Measurements from ENCODE around the gene FAM90A26.
"Not testable (repeated sequence)": the region's sequence is repeated elsewhere in the genome, so short reads cannot be mapped to it uniquely, and the experiment has no call there.

The FAM90A26 gene

DNA sequence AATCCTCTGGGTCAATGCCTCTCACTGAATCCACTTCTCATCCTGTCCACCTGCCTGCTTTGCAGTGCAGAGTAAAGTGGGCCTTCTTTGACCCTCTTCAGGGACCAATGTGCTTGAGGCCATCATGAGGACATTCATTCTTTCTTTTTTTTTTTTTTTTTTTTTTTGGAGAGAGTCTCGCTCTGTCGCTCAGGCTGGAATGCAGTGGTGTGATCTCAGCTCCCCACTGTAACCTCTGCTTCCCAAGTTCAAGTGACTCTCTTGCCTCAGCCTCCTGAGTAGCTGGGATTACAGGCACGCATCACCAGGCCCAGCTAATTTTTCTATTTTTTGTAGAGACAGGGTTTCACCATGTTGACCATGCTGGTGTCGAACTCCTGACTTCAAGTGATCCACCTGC is 22.8 kb upstream of the FAM90A26 start:
- H3K36me3 ChIP-seq (ENCODE audit: control insufficient read depth in 1 of 2, insufficient read depth in 2 of 2, low read length in 2 of 2); H3K4me1 ChIP-seq (ENCODE audit: control insufficient read depth in 1 of 2, insufficient read depth in 2 of 2, low read length in 2 of 2); H3K9me3 ChIP-seq (ENCODE audit: control insufficient read depth in 1 of 2, low read length in 2 of 2); H3K4me3 ChIP-seq (ENCODE audit: low read depth in 1 of 2, low read length in 2 of 2); H3K27me3 ChIP-seq (ENCODE audit: low read depth, low read length); H3K27ac ChIP-seq (ENCODE audit: low read length): not testable (repeated sequence)

DNA sequence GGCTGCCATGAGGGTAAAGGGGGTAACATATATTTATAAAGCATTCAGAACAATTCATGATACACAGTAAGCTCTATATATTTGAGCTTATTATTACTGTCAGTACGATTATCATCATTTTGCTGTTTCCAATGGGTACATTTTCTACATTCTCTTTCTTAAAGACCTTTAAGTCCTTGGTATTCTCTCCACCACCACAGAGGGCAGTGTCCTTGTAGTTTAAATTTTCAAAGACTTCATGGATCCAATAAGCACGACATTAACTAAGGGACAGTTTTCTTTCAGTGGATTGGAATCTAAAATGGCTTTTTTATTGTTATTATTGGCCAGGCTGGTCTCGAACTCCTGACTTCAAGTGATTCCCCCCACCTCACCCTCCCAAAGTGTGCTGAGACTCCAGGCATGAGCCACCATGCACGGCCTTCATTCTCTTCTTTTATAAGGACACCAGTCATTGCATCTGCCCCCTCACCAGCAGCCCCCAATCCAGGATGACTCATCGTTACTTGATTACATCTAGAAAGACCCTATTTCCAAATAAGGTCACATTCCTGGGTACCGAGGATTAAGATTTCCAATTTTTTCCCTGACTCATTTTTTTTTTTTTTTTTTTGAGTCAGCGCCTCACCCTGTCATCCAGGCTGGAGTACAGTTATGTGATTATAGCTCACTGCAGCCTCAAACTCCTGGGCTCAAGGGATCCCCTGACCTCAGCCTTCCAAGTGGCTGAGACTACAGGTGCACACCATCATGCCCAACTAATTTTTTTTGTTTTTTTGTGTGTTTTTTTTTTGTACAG is 21.4 kb upstream of the FAM90A26 start:
- not testable (repeated sequence) for H3K4me1 ChIP-seq (ENCODE audit: control insufficient read depth in 1 of 2, insufficient read depth in 2 of 2, low read length in 2 of 2); H3K9me3 ChIP-seq (ENCODE audit: control insufficient read depth in 1 of 2, low read length in 2 of 2); H3K27ac ChIP-seq (ENCODE audit: low read length); H3K27me3 ChIP-seq (ENCODE audit: low read depth, low read length); H3K36me3 ChIP-seq (ENCODE audit: control insufficient read depth in 1 of 2, insufficient read depth in 2 of 2, low read length in 2 of 2); H3K4me3 ChIP-seq (ENCODE audit: low read depth in 1 of 2, low read length in 2 of 2)

DNA sequence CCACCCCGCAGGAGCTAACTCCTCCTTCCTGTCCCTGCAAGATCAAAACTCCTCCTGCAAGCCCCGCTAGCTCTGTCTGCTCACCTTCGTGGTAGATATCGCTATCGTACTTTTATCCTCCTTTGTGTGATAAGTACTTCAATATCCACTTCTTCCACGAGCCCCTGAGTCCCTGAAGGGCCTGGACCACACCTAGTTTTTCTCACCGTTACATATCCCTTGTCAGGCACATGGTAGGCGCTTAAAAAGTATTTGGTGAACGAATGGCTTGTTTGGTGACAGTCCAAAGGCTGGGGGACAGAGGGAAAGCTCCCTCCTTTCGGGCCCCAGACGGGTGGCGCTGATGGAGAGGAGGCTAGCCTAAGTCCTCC is 18.4 kb upstream of the FAM90A26 start:
- H3K36me3 ChIP-seq (ENCODE audit: control insufficient read depth in 1 of 2, insufficient read depth in 2 of 2, low read length in 2 of 2); H3K27me3 ChIP-seq (ENCODE audit: low read depth, low read length); H3K27ac ChIP-seq (ENCODE audit: low read length); H3K4me1 ChIP-seq (ENCODE audit: control insufficient read depth in 1 of 2, insufficient read depth in 2 of 2, low read length in 2 of 2); H3K9me3 ChIP-seq (ENCODE audit: control insufficient read depth in 1 of 2, low read length in 2 of 2): not testable (repeated sequence)
- H3K4me3 ChIP-seq (ENCODE audit: low read depth in 1 of 2, low read length in 2 of 2) = peak overlapping the region; percentile 45 to 70

DNA sequence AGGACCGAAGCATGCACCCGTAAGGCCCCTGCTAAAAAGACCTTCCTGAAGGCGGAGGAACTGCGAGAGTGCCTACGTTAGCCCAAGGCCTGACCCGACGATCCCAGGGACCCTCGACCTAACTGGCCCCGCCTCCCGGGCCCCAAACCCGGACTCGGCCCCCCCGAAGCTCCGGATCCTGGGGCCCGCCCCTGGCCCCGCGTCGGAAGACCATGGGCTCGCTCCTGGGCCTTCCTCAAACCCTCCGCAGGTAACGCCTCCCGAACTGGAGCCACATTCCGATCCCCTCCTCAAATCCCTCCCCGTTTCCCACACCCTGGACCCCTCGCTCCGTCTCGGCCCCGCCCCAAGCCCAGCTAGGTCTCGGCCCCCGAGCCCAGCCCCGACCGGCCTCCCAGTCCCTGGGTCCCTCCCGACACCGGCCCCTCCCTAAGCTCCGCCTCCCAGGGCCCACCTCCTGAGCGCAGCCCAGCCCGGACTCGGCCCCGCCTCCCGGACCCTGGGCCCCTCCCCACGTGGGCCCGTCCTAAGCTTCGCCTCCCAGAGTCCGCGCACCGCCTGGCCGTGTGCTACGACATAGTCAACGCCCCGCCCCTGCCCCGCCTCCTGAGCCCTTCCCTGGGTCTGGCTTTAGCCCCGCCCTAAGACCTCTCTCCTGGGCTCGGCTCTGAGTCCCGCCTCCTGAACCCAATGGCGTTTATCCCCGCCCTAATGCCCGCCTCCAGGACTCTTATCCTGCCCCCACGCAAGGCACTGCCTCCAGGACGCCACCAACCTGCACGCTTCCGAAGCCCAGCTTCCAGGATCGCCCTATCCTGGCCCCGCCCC is 17.8 kb upstream of the FAM90A26 start:
- not testable (repeated sequence) for H3K9me3 ChIP-seq (ENCODE audit: control insufficient read depth in 1 of 2, low read length in 2 of 2); H3K27ac ChIP-seq (ENCODE audit: low read length); H3K4me1 ChIP-seq (ENCODE audit: control insufficient read depth in 1 of 2, insufficient read depth in 2 of 2, low read length in 2 of 2); H3K36me3 ChIP-seq (ENCODE audit: control insufficient read depth in 1 of 2, insufficient read depth in 2 of 2, low read length in 2 of 2); H3K27me3 ChIP-seq (ENCODE audit: low read depth, low read length)
- peak overlapping the region; percentile 45 to 74 for H3K4me3 ChIP-seq (ENCODE audit: low read depth in 1 of 2, low read length in 2 of 2)

DNA sequence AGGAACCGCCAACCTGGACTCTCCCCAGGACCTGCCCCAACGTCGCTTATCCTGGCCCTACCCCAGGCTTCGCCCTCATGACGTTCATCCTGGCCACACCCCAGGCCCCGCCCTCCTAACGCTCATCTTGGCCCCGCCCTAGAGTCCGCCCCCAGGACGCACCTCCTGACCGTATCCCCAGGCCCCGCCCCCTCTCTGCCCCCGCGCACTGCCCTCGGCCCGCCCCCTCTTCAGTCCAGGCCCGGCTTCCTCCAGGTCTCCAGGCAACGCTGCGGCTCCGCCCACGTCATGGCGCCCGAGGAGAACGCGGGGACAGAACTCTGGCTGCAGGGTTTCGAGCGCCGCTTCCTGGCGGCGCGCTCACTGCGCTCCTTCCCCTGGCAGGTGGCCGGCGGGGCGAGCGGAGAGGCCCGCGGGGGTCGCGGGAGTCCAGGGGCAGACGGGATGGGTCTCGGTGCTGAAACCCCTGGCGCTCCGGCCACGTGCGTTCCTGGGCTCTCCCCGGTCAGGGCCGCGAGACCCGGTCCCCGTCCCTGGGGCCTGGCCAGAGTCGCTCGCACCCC is 17.1 kb upstream of the FAM90A26 start:
- H3K27me3 ChIP-seq (ENCODE audit: low read depth, low read length); H3K27ac ChIP-seq (ENCODE audit: low read length); H3K4me1 ChIP-seq (ENCODE audit: control insufficient read depth in 1 of 2, insufficient read depth in 2 of 2, low read length in 2 of 2); H3K9me3 ChIP-seq (ENCODE audit: control insufficient read depth in 1 of 2, low read length in 2 of 2); H3K36me3 ChIP-seq (ENCODE audit: control insufficient read depth in 1 of 2, insufficient read depth in 2 of 2, low read length in 2 of 2): not testable (repeated sequence)
- peak overlapping the region in 1 of 2 donors; percentile 74 for H3K4me3 ChIP-seq (ENCODE audit: low read depth in 1 of 2, low read length in 2 of 2)

DNA sequence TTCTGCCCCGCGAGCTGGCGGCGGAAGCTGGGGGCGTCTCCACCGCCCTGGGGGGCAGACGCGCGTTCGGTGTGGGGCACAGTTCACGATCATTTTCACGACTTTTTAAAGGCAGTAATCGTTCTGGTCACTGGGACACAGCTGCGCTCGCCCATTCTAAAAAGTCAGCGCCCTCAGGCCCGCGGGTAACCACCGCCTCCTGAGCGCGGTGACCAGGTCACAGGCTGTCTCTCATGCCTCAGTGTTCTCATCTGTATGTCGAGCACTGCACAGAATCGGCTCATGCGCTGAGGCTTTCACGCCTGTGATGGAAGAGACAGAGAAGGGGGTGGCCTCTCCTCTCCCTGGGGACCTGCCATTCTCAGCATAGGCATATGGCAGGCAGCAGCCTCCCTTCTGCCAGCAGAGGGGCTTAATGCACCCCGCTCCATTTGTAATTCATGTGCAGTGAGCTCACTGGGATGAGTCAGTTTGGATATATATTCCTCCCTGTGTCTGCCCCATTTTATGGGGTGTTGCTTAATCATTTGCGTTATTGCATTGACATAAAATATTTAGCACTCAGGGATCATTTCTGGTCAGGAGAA is 16.5 kb upstream of the FAM90A26 start:
- not testable (repeated sequence) for H3K36me3 ChIP-seq (ENCODE audit: control insufficient read depth in 1 of 2, insufficient read depth in 2 of 2, low read length in 2 of 2); H3K4me1 ChIP-seq (ENCODE audit: control insufficient read depth in 1 of 2, insufficient read depth in 2 of 2, low read length in 2 of 2); H3K9me3 ChIP-seq (ENCODE audit: control insufficient read depth in 1 of 2, low read length in 2 of 2); H3K27ac ChIP-seq (ENCODE audit: low read length); H3K27me3 ChIP-seq (ENCODE audit: low read depth, low read length)
- peak overlapping the region in 1 of 2 donors; percentile 74 for H3K4me3 ChIP-seq (ENCODE audit: low read depth in 1 of 2, low read length in 2 of 2)

DNA sequence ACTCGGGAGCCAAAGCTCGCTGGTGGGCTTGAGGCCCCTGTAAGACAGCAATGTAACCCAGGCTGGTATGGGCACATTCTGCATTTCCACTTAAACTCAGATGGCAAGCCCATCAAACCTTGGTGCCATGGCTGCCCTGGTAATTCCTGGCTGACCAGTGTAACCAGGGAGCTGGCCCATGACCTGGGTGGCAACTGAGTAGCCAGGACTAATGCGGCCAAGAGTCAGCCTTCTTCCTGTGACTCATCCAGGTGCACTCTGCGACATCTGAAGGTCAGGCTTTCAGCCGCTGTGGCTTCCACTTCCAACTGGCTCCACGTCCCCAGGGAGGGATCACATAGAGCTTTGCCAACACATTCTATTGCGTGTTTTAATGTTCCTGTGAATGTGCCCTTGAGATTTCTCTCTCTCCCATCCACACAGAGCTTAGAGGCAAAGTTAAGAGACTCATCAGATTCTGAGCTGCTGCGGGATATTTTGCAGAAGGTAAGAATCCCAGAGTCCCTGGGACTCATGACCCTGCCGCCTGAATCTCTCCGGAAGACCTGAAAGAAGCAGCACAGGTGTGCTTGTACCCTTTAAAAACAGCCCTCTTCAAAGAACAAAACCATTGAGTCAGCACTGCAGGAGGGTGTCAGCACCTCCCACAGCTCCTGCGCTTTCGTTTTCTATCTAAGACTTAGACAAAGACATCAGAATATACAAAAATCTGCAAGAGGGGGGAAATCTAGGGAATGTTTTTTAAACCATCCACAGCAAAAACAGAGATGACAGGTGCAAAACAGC is 14.9 kb upstream of the FAM90A26 start:
- H3K27me3 ChIP-seq (ENCODE audit: low read depth, low read length); H3K9me3 ChIP-seq (ENCODE audit: control insufficient read depth in 1 of 2, low read length in 2 of 2); H3K4me1 ChIP-seq (ENCODE audit: control insufficient read depth in 1 of 2, insufficient read depth in 2 of 2, low read length in 2 of 2); H3K36me3 ChIP-seq (ENCODE audit: control insufficient read depth in 1 of 2, insufficient read depth in 2 of 2, low read length in 2 of 2); H3K27ac ChIP-seq (ENCODE audit: low read length); H3K4me3 ChIP-seq (ENCODE audit: low read depth in 1 of 2, low read length in 2 of 2): not testable (repeated sequence)

DNA sequence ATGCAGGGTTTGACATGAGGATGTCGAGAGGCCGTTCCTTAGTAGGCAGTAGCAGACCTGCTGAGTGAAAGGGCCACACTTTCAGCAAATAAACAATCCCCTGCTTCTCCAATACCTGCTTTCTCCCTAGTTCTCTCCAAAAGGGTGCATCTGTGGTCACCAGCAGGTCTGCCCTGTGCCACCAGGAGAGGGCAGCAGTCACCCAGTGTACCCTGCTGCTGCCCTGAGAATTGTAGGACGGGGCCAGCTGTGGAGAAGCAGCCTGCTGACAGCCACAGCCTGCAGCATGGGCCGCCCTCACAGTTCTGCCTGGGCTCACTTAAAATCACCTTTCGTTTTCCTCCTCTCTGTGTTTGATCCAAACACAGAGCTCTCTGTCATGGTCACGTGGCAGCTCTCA is 11.8 kb upstream of the FAM90A26 start:
- not testable (repeated sequence) for H3K4me3 ChIP-seq (ENCODE audit: low read depth in 1 of 2, low read length in 2 of 2)

DNA sequence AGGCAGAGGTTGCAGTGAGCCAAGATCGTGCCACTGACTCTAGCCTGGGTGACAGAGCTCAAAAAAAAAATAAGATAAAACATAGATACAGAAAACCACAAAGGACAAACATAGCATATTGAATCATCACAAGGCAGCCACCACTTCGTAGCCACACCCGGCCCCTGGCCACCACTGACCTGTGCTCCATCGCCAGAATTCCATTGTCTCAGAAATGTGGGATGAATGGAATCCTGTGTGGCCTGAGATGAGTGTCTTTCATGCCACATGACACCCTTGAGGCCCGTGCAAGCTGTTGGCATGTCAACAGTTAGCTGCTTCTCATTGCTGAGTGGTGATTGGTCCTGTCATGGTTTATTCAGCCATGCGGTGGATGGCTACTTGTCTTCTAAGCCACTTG is 10.2 kb upstream of the FAM90A26 start:
- H3K4me3 ChIP-seq (ENCODE audit: low read depth in 1 of 2, low read length in 2 of 2); H3K9me3 ChIP-seq (ENCODE audit: control insufficient read depth in 1 of 2, low read length in 2 of 2); H3K27ac ChIP-seq (ENCODE audit: low read length); H3K36me3 ChIP-seq (ENCODE audit: control insufficient read depth in 1 of 2, insufficient read depth in 2 of 2, low read length in 2 of 2); H3K4me1 ChIP-seq (ENCODE audit: control insufficient read depth in 1 of 2, insufficient read depth in 2 of 2, low read length in 2 of 2); H3K27me3 ChIP-seq (ENCODE audit: low read depth, low read length): not testable (repeated sequence)

More for the DNA sequence above, 11.8 kb upstream of the FAM90A26 start:
- not testable (repeated sequence) for H3K9me3 ChIP-seq (ENCODE audit: control insufficient read depth in 1 of 2, low read length in 2 of 2); H3K36me3 ChIP-seq (ENCODE audit: control insufficient read depth in 1 of 2, insufficient read depth in 2 of 2, low read length in 2 of 2); H3K4me1 ChIP-seq (ENCODE audit: control insufficient read depth in 1 of 2, insufficient read depth in 2 of 2, low read length in 2 of 2); H3K27me3 ChIP-seq (ENCODE audit: low read depth, low read length); H3K27ac ChIP-seq (ENCODE audit: low read length)

DNA sequence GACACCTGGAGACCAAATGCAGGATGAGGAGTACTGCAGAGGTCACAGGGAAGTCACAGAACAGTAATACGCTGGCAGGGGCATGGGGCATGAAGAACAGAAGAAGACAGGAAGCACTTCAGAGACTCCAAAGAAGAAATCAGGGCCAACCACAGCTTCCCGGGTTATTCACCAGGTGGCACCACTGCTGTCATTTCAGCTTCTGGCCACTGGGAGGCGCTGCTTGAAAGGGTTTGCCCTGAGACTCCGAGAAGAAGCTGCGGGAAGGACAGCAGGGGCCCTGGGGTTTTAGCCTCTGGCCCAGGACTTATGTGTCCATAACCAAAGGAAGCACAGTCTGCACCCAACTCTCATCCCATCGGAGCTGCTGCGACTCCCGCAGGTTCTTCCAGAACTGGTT is 4.2 kb upstream of the FAM90A26 start:
- not testable (repeated sequence) for H3K36me3 ChIP-seq (ENCODE audit: control insufficient read depth in 1 of 2, insufficient read depth in 2 of 2, low read length in 2 of 2); H3K4me1 ChIP-seq (ENCODE audit: control insufficient read depth in 1 of 2, insufficient read depth in 2 of 2, low read length in 2 of 2); H3K27me3 ChIP-seq (ENCODE audit: low read depth, low read length); H3K27ac ChIP-seq (ENCODE audit: low read length); H3K4me3 ChIP-seq (ENCODE audit: low read depth in 1 of 2, low read length in 2 of 2); H3K9me3 ChIP-seq (ENCODE audit: control insufficient read depth in 1 of 2, low read length in 2 of 2)

DNA sequence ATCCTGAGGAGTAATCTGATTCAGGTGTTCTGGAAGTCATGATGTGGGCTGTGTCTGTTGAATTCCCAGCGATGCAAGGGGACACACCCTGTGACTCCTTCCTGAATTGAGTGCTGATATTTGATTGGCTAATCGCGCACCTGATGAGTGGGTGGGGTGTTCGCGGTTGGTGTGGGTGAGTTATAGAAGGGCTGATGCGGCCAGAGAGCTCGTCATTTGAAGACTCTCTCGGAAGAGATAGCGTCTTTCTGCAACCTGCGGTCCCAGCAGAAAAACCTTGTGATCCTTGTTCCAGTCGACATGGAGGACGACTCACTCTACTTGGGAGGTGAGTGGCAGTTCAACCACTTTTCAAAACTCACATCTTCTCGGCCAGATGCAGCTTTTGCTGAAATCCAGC is 40.1 kb downstream of the FAM90A26 start, which contains the start of gene USP17L10:
TSS of gene USP17L10 (plus strand) at position 301 of the 400 bp plus-strand sequence. CDS start at position 301, 0 bp downstream.
- H3K4me1 ChIP-seq (ENCODE audit: control insufficient read depth in 1 of 2, insufficient read depth in 2 of 2, low read length in 2 of 2); H3K36me3 ChIP-seq (ENCODE audit: control insufficient read depth in 1 of 2, insufficient read depth in 2 of 2, low read length in 2 of 2); H3K9me3 ChIP-seq (ENCODE audit: control insufficient read depth in 1 of 2, low read length in 2 of 2); H3K4me3 ChIP-seq (ENCODE audit: low read depth in 1 of 2, low read length in 2 of 2); H3K27me3 ChIP-seq (ENCODE audit: low read depth, low read length); H3K27ac ChIP-seq (ENCODE audit: low read length): not testable (repeated sequence)

Data from muscle layer of duodenum (tissue), 2 donors.